Activated CD4-positive, alpha-beta T cell treated with anti-CD3 and anti-CD28 coated beads for 1 hour (primary cell): Measurements from ENCODE around the gene DNHD1.

Experiments
- DNase-seq: peaks from one replicate; pipeline ENCODE4 v3.0.0-alpha.2; 2020

The DNHD1 gene

DNA sequence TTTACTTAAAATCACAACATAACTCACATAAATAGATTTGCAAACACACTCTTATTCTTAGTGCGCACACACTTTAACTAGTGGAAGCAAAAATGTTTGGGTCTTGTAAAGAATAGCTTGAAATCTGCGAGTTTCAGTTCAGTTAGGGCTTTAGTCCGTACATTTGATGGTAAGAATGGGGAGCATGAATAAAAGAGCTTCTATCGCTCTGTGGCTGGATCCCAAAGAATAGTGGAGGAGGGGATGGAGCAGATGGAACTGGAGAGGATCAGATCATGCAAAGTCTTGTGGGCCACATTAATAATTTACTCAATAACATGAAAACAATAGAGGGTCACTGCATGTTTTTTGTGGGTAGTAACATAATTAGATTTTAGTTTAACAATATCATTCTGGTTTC lies 44.3 kb downstream of the DNHD1 start:
- no peak for DNase-seq

DNA sequence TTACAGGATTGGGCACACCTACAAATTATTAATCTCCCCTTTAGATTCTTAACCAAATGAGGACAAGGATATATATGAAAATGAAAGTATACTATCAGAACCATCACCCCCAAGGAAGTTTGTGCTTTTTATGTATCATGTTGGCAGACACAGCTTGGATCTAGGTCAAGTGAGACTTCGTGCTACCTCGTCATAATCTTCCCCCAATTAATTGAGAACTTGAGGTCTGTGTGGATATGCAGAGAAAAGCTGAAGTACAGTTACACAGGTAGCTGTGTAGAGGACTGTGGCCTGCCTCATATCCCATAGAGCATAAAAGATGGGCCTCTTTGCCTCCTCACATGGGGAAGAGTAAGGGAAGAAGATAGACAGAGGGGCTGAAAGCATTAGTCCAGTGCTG lies 45.6 kb downstream of the DNHD1 start:
- no peak for DNase-seq

DNA sequence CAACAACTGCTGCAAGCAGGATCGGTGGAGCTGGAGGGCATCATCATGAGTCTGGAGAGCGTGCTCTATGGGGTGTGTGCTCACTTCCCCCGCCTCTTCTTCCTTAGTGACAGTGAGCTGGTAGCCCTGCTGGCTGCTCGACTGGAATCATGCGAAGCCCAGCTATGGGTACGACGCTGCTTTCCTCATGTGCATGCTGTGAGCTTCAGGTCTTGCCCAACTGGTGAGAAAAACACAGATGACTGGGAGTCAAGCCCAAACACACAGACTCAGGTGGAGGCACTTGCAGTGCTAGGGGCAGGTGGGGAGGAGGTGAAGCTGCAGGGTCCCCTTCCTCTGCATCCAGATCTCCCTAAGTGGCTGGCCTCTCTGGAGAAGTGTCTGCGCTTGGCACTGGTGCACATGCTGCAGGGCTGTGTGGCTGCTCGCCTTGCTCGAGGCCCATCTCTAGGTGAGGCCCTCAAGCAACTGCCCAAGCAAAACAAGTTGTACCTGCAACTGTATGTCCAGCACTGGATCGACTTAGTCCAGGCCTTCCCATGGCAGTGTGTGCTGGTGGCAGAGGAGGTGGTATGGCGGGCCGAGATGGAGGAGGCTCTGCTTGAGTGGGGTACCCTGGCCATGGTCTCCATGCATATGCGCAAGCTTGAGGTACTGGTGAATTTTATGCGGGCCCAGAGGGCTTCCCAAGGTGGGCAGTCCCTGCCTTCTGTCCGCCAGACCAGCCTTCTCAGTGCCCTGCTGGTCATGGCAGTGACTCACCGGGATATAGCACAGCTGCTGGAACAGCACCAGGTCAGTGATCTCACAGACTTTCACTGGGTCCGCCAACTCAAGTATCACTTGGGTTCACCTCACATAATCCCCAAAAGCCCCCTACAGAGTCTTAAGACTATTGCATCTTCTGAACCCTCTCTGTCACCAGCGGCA lies 48.1 kb downstream of the DNHD1 start:
- DNase-seq = no peak

DNA sequence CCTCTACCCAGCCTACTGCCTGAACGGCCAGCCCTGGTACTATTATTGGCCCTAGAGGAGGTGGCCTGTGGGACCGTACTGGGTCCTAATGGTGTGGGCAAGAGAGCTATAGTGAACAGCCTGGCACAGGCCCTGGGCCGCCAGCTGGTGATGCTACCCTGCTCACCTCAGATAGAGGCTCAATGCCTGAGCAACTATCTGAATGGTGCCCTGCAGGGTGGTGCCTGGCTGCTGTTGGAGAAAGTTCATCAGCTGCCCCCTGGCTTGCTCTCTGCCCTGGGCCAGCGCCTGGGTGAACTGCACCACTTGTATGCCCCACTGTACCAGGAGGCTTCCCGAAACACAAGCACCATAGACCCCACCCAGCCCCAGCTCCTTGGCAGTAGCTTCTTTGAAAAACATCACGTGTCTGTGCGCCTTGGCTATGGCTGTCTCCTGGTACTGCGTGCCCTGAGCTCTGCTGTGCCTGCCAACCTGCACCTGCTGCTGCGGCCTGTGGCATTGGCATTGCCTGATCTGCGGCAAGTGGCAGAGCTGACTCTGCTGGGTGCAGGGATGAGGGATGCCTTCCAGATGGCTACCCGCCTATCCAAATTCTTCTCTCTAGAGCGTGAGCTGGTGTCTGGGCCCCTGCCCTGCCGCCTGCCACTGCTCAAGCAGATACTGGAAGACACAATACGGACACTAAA lies 49.0 kb downstream of the DNHD1 start:
- DNase-seq = no peak

DNA sequence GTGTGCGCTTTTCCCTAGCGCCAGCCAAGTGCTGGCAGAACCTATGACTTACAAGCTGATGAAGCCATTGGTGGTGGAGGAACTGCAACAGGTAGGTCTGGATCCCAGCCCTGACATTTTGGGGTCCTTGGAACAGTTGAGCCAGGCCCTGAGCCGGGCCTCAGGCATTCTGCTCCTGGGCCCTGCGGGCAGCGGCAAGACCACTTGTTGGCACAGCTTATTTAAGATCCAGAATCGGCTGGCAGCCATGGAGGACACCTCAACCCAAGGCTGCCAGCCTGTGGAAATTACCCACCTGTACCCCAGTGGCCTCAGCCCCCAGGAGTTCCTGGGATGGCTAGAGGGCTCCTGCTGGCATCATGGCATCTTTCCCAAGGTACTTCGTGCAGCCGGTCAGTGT lies 49.7 kb downstream of the DNHD1 start:
- DNase-seq = no peak

DNA sequence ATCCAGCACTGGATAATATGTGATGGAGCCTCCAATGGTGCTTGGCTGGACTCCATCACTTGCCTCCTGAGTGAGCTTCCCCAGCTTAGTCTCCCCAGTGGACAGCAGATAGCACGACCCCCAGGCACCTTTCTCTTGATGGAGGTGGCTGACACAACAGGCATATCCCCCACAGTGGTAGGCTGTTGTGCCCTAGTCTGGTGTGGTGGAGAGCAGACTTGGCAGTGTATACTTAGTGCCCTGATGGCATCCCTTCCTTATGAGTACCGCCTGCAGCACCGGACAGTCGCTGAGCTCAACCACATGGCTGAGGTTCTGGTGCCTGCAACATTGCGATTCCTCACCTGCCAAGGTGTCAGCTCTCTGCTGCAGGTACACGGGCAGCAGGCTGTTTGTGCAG lies 50.1 kb downstream of the DNHD1 start:
- DNase-seq = no peak

DNA sequence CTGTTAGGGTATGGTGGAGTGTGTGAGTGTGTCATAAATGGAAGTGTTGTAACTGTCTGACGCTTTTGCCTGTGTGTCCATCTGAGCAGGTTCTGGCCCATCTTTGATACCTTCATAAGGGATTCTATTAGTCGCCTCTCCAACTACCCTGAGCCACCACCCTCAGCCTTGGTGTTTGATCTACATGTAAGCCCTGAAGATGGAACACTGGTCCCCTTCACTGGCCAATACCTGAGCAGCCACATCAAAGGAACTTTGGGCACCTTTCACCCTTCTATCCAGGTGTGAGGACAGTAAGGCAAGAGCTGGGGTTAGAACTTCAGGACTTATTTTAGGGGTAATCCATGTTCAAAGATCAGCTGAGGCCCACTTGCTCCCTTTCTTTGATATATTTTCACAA lies 51.0 kb downstream of the DNHD1 start:
- no peak for DNase-seq

DNA sequence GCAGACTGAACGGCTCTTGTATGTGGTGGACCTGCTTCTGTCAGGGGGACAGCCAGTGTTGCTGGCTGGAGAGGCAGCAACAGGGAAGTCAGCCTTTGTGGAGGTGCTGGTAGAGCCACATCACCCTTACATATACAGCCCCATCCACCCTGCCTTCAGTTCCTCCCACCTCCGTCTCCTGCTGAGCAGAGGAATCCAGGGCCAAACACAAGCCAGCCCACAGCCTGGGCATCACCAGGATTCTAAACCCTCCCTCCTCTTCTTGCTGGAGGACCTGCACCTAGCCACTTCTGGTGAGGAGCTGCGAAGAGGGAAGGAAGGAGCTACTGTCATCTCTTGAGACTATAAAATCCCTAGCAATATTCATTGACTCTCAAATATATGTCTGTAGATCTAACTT lies 51.6 kb downstream of the DNHD1 start:
- DNase-seq = no peak

DNA sequence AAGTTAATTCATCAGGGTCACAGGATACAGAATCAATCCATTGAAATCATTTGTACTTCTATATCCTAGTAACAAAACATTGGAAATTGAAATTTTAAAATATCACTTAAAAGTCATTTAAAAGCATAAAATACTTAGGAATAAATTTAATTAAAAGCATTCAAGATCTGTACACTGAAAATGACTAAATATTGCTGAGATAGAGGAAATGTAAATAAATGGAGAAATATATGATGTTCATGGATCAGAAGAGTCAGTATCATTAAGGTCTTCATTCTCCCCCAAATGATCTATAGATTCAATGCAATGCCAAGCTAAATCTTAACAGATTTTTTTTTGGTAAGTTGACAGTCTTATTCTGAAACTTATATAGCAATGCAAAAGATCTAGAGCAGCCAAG lies 56.6 kb downstream of the DNHD1 start:
- DNase-seq = no peak

DNA sequence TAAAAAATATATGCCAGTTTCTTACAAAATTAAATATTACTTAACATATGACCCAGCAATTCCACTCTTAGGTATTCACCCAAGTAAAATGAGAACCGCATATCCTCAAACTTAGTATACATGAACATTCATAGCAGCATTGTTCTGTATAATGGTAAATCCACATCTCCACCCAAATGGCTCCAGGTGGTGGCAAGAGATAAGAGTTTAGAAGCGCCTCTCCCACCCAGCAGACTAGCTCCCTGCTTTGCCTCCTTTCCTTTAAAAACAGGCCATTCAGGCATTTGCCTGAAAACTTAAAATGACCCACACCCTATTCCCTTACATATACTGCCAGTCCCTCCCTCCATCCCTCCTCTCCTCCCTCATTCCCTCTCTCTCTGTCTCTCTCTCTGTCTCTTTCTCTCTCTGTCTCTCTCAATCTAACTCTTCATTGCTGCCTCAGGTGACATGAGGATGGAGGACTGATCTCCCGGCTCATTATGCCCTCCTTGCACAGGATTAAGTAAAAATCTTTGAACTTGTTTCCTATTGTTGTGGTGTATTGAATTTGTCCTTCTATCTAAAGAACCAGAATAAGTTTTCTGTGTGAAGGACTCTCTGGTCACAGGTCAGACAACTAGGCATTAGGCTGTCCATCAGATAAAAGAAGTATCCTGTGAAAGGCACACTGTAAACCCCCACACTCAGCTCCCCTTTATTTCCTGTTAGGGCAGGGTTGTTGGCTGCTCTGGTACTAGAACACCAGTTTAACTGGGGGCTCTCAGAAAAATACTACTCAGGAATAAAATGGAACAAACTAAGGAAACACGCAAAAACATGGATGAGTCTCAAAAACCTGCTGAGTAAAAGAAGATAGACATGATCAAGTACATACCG lies 58.0 kb downstream of the DNHD1 start:
- no peak for DNase-seq

DNA sequence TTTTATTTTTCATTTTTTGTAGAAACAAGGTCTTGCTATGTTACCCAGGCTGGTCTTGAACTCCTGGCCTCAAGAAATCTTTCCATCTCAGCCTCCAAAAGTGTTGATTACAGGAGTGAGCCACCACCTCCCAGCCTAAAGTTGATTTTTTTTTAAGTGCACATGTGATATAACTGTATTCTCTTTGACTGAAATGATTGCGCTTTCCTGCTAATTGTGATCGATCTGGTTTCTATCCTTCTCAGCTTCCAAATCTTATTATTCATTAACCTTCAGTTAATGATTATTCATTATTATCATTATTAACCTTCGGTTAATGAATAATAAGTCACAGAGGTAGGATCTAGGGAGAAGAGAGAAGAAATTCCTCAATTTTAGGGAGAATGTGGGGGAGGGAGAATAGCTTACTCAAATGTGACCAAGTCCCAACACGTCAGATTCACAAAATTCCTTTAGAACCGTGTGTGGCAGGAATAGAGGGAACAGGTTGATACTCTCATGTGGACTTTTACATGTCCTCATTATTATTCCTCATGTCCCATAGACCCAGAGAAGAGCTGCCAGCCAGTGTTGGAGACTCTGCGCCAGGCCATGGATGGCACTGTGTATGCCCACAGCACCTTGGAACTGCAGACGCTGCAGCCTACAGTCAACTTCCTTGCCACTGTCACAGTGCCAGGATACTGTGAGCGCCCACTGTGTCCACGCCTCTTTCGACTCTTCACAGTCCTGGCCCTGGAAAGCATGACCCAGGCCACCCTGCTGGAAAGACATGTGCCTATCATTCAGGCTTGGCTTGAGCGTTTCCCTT lies 59.3 kb downstream of the DNHD1 start:
- no peak for DNase-seq

DNA sequence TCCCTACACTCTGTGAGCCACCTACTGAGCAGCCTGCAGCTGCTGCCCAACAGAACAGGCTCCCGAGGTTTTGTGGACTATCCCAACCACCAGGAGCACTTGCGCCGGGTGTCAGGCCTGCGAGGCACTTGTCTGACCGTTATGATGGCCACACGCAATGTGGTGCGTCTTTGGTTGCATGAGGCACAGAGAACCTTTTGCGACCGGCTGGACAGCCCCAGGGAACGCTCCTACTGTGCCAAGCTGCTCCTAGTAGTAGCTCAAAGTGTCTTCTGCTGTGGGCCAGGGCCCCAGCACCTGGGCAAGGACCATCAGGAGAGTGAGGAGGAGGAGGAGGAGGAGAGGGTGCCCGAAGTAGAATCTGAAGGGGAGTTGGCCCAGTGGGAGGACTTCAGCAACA lies 60.0 kb downstream of the DNHD1 start:
- no peak for DNase-seq

DNA sequence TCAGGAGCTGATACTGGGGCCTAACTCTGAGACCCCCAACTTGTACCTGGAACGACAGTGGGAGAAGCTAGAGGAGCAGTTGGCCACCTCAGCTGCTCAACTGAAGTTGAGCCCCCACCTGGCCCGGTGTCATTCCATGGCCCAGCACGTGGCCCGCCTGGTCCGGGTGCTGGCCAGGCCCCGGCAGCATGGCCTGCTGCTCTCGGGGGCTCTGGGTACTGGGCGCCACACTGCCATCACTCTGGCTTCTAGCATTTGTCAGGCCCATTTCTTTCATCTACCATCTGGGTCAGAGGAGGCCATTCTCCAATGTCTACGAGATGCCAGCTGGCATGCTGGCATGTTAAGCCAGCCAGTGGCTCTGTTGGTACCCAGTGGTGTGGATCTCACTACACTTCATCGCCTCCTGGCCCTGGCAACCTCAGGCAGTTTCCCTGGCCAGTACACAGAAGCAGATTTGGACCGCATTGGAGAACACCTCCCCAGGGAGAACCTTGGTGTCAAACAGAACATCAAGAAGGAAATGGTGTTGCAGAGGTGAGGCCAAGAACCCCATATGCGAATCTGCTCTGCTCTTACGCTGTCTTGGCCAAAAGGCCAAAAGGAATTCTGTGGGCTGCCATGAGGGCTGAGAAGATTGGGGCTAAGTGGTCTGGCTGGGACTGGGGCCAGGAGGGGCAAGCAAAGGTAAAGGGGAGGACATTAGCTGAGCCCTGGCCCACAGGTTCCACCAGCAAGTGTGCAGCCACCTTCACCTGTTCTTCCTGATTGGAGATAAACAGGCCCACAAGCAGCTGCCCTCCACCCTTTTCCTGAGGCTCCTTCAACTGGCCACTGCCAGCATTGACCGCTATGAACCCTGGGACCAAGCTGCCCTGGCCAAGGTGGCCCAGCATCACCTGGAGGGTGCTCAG lies 60.9 kb downstream of the DNHD1 start:
- no peak for DNase-seq

DNA sequence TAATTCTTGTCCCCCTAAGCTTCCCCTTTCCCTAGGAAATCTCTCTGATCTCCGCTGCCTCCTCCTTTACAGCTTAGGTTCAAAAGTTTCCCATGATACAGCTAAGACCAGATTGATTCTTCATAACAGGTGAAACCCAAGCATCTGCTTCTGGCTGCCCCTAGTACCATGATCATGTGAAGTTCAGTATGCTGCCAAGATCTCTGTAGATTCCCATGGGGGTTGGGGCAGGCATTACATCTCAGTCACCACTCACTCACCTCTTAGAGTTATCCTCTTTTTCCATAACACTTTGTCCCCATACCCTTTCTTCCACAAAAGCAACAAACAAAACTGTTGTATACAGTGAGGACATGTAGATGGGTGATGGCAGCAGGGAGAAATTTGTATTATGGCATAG lies 62.3 kb downstream of the DNHD1 start:
- no peak for DNase-seq

DNA sequence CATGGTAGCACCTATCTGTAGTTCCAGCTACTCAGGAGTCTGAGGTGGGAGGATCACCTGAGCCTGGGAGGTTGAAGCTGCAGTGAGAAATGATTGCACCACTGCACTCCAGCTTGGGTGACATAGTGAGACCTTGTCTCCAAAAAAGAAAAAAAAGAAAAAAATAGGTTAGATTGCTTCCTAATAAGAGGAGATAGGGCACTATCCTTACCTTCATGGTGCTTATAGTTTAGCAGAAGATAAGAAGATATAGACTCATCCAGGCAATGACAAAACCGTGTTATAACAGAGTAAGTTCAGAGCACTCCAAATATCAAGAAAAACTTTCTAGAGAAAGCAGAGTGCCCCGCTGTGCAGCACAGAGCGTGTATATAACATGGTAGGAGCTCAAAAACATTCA lies 64.2 kb downstream of the DNHD1 start:
- DNase-seq = no peak

DNA sequence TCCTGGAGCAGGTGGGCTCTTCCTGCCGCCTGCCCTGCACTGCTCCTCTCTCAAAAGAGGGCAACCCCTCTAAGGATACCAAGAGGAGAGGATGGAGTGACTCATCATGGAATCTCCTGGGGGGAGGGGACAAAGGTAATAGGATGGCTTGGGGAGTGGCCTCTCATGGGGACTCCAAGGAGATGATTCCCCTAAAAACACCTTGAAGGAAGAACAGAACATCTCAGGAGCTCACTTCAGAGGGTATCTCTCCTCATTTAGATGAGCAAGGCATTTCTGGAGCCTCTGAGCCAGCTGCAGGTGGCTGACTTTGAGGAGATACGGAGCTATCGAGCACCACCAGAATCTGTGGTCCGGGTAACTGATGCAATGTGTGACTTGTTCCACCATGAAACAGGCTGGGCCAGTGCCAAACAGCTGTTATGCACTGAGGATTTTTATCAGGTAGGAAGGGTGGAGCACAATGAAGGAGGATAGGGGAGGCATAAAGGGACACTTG lies 66.1 kb downstream of the DNHD1 start:
- DNase-seq = no peak

DNA sequence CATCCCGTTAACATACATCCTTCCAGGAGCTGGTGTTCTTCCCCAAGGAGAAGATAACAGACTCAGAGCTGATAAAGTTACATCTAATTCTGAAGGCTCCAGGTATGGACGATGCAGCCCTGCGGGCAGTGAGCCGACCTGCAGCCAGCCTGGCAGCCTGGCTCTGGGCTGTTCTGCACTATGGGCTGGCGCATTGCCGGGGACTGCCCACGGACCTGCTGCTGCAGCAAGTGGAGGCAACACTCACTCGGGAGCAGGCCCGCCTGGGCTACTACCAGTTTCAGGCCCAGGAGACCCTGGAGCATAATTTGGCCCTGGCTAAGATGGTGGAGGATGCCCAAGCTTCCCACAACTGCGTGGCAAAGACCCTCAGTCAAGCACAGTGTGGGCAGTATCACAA lies 66.6 kb downstream of the DNHD1 start:
- no peak for DNase-seq

DNA sequence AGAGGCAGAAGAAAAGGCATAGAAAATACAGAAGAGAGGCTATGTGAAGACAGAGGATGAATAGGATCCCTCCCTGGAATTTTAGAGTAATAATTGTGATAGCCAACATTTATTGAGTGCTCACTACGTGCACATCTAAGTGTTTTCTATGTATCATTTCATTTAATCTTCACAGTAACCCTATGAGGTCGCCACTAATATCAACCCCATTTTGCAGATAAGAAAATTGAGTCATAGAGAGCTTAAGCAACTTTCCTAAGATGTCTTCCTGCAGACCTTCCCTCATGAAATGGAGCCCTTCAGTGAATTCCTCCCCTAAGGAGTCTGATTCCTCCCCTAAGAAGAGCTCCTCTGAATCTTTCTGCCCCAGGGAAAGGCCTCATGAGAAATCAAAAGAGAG lies 68.2 kb downstream of the DNHD1 start:
- DNase-seq = no peak

DNA sequence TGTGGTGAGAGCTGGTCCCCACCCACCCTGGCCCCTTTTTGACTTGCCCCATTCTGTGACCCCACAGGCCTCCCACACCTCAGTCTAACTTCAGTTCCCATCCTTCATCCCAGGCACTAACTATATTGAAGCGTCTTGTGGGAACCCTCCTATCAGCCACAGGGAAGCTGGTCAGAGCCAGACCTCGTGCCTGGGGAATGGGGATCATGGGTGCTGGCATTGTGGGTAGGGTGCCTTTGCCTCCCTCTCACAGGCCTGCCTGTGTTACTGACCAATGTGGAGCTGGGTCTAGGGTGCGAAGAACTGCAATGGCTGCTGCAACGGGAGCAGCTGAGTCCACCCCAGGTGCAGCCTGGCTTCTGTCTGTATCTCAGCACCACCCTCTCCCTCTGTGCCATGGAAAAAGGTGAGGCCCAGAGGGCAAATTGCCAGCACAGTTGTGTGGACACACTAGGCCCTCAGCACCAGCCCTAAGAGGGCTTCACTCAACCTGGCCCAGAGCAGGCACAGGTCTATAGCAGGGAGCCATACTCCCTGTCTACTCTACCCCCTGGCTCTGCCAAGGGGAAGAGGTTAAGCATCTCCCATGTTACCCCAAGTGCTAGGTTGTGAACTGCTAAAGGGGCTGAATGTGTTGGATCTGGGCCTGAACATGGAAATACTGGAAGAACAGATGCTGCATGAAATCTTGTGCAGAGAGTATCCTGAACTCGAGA lies 69.1 kb downstream of the DNHD1 start:
- DNase-seq = no peak

DNA sequence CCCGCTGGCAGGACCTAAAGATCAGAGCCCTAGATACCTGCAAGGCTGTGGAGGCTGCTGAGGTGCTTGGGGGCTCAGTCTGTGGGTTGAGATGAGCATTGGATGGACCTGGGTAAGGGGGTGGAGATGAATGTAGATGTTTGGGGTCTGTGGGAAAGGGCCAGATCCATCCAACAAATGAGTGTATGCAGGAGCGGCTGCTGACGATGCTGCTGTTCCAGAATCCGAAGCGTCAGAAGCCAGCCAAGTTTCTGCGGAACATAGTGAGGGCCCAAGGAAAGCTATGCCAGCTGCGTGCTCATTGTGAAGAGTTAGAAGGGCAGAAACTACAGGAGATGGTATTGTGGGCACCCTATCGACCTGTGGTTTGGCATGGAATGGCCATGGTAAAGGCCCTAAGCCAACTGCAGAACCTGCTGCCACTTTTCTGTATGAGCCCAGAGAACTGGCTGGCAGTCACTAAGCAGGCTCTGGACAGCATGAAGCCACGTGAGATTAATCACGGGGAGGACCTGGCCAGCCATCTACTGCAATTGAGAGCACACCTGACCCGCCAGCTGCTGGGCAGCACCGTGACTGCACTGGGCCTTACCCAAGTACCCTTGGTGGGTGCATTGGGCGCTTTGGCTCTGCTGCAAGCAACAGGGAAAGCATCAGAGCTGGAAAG lies 69.8 kb downstream of the DNHD1 start:
- DNase-seq = no peak
